Heart left ventricle (tissue), 13 donors: ENCODE results near the gene RBM38.

Source experiments
- CTCF ChIP-seq, 12 donors: fragments of 200-600 bp; sonication (generic) in 4 of 12; IDR thresholded peaks; one replicate each; pipeline versions ENCODE4 v1.5.0 to v1.8.0; 2018 to 2022; ENCODE audit warnings: antibody characterized with exemption in 12 of 12, mild to moderate bottlenecking in 5 of 12
- POLR2A ChIP-seq, 2 donors: fragments of 450-650 bp; IDR thresholded peaks; one replicate each; pipeline ENCODE4 v1.6.1; 2017; ENCODE audit warnings: antibody characterized with exemption in 2 of 2, mild to moderate bottlenecking in 2 of 2, moderate library complexity in 2 of 2
- donor health status: ischemic (EF 13 %, LVEDD 7.1; RV severe dilation, severe dysfunction).
- donor health status: DM: no; HTN: yes; CAD: no.
- donor health status: DM: no; HTN: no; CAD: no.
- donor health status: ischemic (EF 25% LVEDD 6.9; RV normal size, moderate dysfunction).
- donor health status: ischemic (EF 25% LVEDD 5.7; RV mildly dilated, moderate dysfunction).
- donor health status: ischemic (EF 35%, LVEDD 5.7; RV mildly dilated, moderate dysfunction).
- donor health status: nonischemic (EF 11% LVEDD 7.7; RV severe dilation, severe dysfunction).
- donor health status: DM: yes; HTN: yes; CAD: no.
- donor health status: PGD.
- donor health status: ischemic (EF 29% LVEDD 5.4; RV normal size, mild dysfunction).
- donor health status: nonischemic (EF 23%, LVEDD 6.1; RV moderate dilation, normal function).

DNA sequence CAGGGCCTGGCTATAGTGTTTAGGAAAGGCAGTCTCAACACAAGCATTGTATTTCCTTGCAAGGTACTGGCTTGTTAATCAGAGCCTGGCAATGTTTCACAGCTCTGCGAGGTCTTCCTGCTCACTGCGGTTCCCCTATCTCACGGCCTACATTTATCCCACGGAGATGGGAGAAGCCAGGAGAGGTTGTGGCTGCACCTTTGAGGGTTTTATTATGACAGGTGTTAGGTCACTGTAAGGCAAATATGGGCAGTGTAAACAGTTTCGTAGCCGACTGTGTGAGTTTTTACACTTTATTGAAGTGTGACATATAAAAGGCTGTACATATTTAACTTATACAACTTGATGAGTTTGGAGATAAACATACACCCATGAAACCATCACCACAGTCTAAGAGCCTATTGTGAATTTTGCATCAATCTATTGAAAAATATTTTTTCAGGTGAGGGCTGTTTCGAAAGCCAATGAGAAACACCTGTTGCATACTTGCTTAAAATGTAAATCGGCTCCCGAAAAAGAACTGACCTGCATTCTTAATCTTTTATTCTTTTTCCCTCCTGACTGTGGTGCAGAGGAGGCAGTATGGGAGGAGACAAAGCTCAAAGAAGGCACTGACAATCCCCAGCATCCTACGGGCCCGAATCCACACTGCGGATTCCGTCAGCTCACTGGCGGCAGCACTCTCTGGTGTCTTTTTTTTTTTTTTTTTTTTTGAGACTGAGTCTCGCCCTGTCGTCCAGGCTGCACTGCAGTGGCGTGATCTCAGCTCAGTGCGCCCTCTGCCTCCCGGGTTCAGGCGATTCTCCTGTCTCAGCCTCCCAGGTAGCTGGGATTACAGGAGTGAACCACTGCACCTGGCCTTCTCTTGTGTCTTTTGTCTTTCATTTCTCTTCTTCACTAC is 7.5 kb upstream of the RBM38 start:
- TF ChIP-seq CTCF (IDR thresholded peaks at IDR 0.05) (no peak), POLR2A (IDR thresholded peaks at IDR 0.05) (no peak)
